G401 (cell line): ENCODE data around the gene KCNQ1. TPM values are rescaled to one million over a fixed set of nuclear protein-coding genes. Genes with fewer than 3 reads are reported as not detected.

ENCODE experiments used
- DNase-seq: peaks from one replicate; pipeline ENCODE4 v3.0.0-alpha.2; 2015; ENCODE audit warnings: low spot score
- in situ Hi-C: cut with HindIII; loops from 2 replicates; pipeline ENCODE4 v1.10.0; 2016; ENCODE audit warnings: low sequenced_read_pairs, mixed read lengths
- total RNA-seq: library from RNA; depleted of rRNA; stranded (reverse); fragments of >200 nt; shearing (Covaris generic); gene quantifications from 2 replicates; pipeline ENCODE4 v1.2.3, GENCODE V29; 2014

Gene KCNQ1
- total RNA-seq, 1 experiment from 2014 or later = 0.85 TPM

DNA sequence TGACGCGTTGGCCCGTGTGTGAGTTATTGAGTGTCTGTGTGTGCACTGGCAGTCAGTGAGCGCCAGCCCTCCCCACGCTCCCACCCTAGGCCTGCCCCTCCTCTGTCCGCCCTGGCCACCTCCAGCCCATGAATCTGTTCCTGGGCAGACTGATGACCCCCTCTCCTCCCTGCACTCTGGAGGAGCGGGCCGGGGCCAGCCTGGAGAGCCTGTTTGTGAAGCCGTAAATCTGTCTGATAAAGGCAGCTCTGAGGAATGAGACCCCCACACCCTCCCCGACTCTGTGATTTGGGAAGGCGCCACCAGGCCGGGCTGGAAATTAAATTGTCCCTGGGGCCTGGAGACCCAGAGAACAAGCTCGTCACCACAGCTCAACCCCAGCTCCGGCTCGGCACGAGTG is 35.7 kb upstream of the KCNQ1 start:
- in situ Hi-C loops = no loop called here
- DNase-seq = no peak

- DNase-seq = no peak
- in situ Hi-C loops = no loop called here
Observed at GRCh38 chr11:2409611-2410468, 35.0 kb upstream of the KCNQ1 start.

- in situ Hi-C loops = no loop called here
- DNase-seq = no peak
Observed at GRCh38 chr11:2410616-2411015, 34.2 kb upstream of the KCNQ1 start.

- in situ Hi-C loops = no loop called here
- no peak for DNase-seq
Observed at GRCh38 chr11:2411446-2412305, 33.1 kb upstream of the KCNQ1 start.

DNA sequence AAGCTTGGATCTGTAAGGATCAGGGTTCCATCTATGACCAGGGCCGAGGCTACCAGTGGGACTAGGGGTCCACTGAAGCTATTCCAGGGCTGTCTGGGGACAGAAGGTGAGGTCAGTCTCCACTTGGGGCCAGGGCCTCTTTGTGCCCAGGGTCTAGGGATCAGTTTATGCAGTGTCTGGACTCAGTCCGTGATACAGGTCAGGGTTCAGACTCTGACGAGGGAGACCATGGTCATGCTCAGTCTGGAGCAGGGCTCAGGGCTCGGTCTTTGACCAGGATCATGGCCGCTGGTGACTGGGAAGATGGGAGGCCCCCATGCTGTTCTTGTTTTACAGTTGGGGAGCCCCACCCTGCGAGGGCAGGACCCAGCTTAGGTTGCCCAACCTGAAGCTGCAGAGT is 32.5 kb upstream of the KCNQ1 start:
- no peak for DNase-seq
- in situ Hi-C loops = no loop called here

- no peak for DNase-seq
- in situ Hi-C loops = no loop called here
Observed at GRCh38 chr11:2413742-2414579, 30.8 kb upstream of the KCNQ1 start.

DNA sequence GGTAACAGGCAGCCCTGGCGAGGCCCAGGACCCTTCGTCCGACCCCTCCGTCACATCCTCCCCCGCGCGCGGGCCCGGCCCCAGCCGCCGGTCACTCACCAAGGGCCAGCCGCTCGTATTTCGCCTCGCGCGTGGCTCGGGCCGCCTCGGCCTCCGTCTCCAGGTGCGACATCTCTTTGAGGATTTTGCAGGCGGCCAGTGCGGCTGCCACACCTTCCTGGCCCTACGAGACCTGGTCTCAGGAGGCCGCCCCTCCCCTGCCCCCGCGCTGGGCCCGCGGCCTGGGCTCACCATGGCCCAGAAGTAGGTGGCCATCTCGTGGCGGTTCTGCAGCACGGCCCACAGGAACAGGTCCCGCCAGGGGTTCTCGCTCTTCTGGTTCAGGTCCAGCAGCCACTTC is 30.2 kb upstream of the KCNQ1 start:
- in situ Hi-C loops = no loop called here
- DNase-seq = no peak

DNA sequence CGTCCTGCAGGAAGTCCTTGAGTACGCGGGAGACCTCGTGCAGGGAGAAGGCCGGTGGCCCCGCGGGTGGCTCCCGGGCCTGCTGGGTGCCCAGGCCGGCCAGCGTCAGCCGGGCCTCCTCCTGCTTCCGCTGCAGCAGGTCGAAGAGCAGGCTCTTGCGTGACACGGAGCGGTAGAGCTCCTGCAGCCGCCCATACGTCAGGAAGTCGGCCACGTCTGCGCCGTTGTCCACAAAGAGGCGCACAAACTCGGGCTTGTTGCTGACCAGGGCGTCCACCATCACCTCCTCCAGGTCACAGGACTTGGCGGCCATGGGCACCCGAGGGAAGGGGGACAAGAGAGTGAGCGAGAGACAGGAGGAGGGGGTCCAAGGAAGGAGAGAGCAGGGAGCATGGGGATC is 29.6 kb upstream of the KCNQ1 start:
- in situ Hi-C loops = no loop called here
- no peak for DNase-seq

DNA sequence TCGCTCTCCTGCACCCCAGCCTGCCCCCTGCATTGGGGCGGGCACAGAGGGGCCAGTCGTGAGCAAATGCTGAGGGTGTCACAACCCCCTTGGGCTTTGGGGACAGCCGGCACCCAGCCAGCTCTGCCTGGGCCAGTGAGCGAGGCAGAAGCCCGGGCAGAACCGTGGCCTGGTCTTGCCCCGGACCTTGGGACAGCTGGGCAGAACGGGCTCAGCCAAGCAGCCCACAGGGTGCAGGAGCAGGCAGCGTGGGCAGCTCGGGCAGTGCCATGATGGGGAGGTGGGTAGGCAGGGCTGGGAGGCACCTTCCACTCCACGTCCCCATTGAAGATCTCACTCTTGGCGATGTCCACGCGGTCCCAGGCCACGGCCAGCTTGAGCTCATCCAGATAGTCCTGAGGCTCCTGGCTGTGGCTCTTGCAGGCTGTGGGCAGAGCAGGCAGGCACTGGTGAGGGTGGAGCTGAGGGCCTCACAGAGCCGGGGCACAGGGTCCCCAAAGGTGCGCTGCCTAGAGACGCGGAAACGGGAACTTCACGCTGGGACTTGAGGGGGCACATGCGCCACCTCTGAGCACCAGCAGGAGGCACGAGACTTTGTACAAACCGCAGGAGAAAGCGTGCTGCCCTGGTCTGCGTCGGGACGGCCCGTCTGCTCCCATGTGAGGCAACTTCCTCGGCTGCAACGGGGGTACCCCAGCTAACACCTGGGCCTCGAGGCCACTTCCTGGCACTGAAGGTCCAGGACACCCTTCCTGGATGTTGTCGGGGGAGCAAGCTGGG is 29.0 kb upstream of the KCNQ1 start:
- in situ Hi-C loops = no loop called here
- DNase-seq = no peak

DNA sequence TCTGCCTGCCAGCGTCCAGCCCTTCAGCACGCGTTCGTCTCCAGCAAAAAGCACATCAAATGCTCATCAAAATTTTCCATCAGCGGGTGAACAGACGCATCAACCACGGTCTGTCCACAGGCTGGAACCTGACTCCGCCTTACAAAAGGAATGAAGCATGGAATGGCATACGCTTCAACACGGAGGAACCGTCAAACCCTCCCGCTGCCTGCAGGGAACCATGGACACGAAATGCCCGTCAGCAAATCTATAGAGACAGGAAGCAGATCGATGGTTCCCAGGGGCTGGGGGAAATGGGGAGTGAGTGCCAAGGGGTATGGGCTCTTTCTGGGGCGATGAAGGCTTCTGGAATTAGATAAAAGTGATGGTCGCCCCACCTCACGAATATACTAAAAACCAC is 28.0 kb upstream of the KCNQ1 start:
- no peak for DNase-seq
- in situ Hi-C loops = no loop called here

- in situ Hi-C loops = no loop called here
- DNase-seq = no peak
Observed at GRCh38 chr11:2417856-2418692, 26.7 kb upstream of the KCNQ1 start.

DNA sequence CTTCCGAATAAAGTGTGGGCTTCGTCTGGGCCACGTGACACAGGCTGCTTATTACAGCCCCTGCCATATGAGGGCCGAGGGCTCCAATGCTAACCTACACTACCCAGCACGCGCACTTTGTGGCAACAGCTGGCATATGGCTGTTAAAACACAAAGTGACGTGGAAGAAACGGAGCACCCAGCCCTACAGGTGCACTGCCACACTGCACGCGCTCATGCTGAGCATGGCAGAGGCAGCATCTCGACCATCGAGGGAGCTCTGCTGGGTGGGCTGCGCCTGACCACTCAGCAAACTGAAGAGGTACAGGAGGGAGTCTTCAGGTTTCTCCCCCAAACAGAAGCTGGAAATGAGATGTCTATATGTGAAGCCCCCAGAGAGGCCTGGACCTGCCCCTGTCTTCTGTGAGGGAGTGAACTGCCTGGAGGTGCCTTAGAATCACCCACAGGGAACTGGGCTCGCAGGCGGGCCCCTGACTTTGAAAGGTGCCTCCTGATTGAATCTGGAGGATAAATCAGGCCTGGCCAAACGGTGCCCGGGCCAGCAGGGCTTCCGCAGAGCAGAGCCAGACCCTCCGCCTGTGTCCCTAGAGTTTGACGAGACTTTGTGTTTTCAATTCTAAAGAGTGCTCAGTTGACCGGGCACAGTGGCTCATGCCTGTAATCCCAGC is 26.0 kb upstream of the KCNQ1 start:
- DNase-seq = no peak
- in situ Hi-C loops = no loop called here

GRCh38 chr11:2419638-2420501 is 24.9 kb upstream of the KCNQ1 start:
- in situ Hi-C loops = no loop called here
- DNase-seq = peak; percentile 77

GRCh38 chr11:2420502-2421225 is 24.1 kb upstream of the KCNQ1 start:
- peak; percentile 78 for DNase-seq
- in situ Hi-C loops = no loop called here

- no peak for DNase-seq
- in situ Hi-C loops = no loop called here
Observed at GRCh38 chr11:2421226-2421994, 23.4 kb upstream of the KCNQ1 start.
